ENCODE data around the gene C1orf21.

The C1orf21 gene

GRCh38 chr1:184456189-184456588 lies 69.4 kb downstream of the C1orf21 start:
- TF ChIP-seq CTCF (IDR thresholded peaks at IDR 0.05; ENCODE audit: low read depth, low read length): no peak
- no peak for DNase-seq (ENCODE audit: extremely low read depth, low read depth)

- DNase-seq (ENCODE audit: extremely low read depth, low read depth): peak; percentile 46
- TF ChIP-seq CTCF (IDR thresholded peaks at IDR 0.05; ENCODE audit: low read depth, low read length): no peak
Observed at GRCh38 chr1:184457500-184457899, 70.7 kb downstream of the C1orf21 start.

GRCh38 chr1:184461321-184461720 lies 74.5 kb downstream of the C1orf21 start:
- no peak for DNase-seq (ENCODE audit: extremely low read depth, low read depth)
- TF ChIP-seq CTCF (IDR thresholded peaks at IDR 0.05; ENCODE audit: low read depth, low read length): no peak

DNA sequence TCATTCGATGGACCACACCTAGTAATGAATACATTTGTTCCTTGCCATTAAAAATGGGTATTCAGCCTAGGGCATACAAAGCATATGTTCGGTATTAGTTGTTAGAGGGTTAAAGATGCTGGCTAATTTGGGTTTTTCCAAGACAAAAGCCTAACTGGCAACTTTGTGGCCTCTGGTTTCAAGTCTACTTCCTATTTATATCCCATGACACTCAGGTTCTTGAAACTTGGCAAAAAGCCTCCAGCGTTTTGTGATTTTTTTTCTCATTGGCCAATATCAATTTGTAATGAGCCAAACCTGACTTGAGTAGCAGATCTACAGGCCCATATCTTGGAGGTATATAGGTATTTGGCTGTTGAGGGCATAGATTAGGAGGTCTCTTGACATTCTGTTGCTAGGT lies 75.3 kb downstream of the C1orf21 start:
- TF ChIP-seq CTCF (IDR thresholded peaks at IDR 0.05; ENCODE audit: low read depth, low read length): no peak
- no peak for DNase-seq (ENCODE audit: extremely low read depth, low read depth)

DNA sequence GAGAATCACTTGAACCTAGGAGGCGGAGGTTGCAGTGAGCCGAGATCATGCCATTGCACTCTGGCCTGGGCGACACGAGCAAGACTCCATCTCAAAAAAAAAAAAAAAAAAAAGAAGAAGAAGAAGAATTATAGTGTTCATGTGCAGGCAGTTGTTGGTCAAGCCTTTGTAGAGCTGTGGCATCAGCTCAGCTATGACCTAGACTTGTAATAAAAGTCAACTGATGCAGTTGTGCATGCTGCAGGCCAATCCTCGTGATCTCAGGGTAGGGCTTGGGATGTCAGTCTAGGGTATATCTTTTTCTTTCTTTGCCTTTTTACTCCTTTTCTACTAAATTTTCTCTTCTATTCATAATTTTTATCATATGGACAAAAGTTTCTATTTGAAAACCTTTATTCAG lies 76.2 kb downstream of the C1orf21 start:
- TF ChIP-seq CTCF (IDR thresholded peaks at IDR 0.05; ENCODE audit: low read depth, low read length): no peak

DNA sequence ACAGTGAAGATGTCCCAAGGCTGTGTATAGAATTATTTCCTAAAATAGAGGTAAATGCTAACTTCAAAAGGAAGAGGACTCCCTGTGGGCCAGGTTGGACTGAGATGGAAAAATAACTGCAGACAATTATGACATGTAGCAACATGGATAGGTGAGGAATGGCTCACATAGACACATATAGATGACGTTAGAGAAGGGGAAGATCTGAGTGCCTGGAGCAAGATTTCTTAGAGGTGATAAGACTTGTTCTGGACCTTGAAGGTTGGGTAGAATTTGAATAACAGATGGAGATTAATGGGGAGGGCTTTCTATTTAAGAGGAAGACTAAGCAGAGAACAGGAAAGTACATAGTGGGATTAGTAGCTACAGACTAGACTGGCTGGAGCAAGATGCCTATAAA lies 76.9 kb downstream of the C1orf21 start:
- DNase-seq (ENCODE audit: extremely low read depth, low read depth): no peak
- no peak for TF ChIP-seq CTCF (IDR thresholded peaks at IDR 0.05; ENCODE audit: low read depth, low read length)

More for the DNA sequence above, 76.2 kb downstream of the C1orf21 start:
- no peak for DNase-seq (ENCODE audit: extremely low read depth, low read depth)

- DNase-seq (ENCODE audit: extremely low read depth, low read depth): no peak
- no peak for TF ChIP-seq CTCF (IDR thresholded peaks at IDR 0.05; ENCODE audit: low read depth, low read length)
Observed at GRCh38 chr1:184464757-184465156, 77.9 kb downstream of the C1orf21 start.
